Stomach (tissue), 9 donors: ENCODE measurements around the gene DUSP16. TPM values are rescaled to one million over a fixed set of nuclear protein-coding genes. Genes with fewer than 3 reads are reported as not detected.

Source experiments
- DNase-seq, 2 donors: peaks; one replicate each; pipeline versions ENCODE4 v3.0.0 to v3.0.0-alpha.2; 2013 to 2019
- H3K27ac ChIP-seq, 5 donors: fragments of 200-600 bp in 4 of 5; sonication (generic) in 4 of 5; one replicate each; pipeline ENCODE4 v1.5.1; 2013 to 2019; ENCODE audit warnings: mild to moderate bottlenecking in 1 of 5, moderate library complexity in 1 of 5
- H3K27me3 ChIP-seq, 3 donors: fragments of 200-600 bp; sonication (generic); one replicate each; pipeline ENCODE4 v1.5.1; 2017 to 2019; ENCODE audit warnings: mixed run types in 1 of 3
- H3K36me3 ChIP-seq, 4 donors: fragments of 200-600 bp; sonication (generic); 1 replicate in 3 of 4; 2 replicates in 1 of 4; pipeline ENCODE4 v1.5.1; 2016 to 2019
- H3K4me1 ChIP-seq, 4 donors: fragments of 200-600 bp; sonication (generic); one replicate each; pipeline ENCODE4 v1.5.1; 2016 to 2019
- H3K4me3 ChIP-seq, 4 donors: fragments of 200-600 bp; sonication (generic) in 3 of 4; one replicate each; pipeline ENCODE4 v1.5.1; 2016 to 2019; ENCODE audit warnings: mild to moderate bottlenecking in 1 of 4
- H3K9me3 ChIP-seq, 4 donors: fragments of 200-600 bp; sonication (generic); one replicate each; pipeline ENCODE4 v1.5.1; 2016 to 2019
- CTCF ChIP-seq, 7 experiments: fragments of 450-650 bp in 4 of 7; fragments of 200-600 bp in 3 of 7; sonication (generic) in 3 of 7; IDR thresholded peaks; one replicate each; pipeline ENCODE4 v1.5.1; 2016 to 2019; ENCODE audit warnings: antibody characterized with exemption in 7 of 7, control low read depth in 2 of 7, mild to moderate bottlenecking in 1 of 7
- EP300 ChIP-seq: sonication (generic); formaldehyde crosslinking; IDR thresholded peaks from one replicate; pipeline ENCODE4 v1.6.1; 2017; ENCODE audit warnings: antibody characterized with exemption
- POLR2A ChIP-seq, 4 donors: fragments of 450-650 bp; IDR thresholded peaks; one replicate each; pipeline ENCODE4 v1.6.1; 2016; ENCODE audit warnings: antibody characterized with exemption in 4 of 4, control low read depth in 2 of 4, mild to moderate bottlenecking in 1 of 4, moderate library complexity in 1 of 4
- POLR2AphosphoS5 ChIP-seq, 3 donors: sonication (generic); formaldehyde crosslinking; IDR thresholded peaks; one replicate each; pipeline ENCODE4 v1.6.1; 2016; ENCODE audit warnings: antibody characterized with exemption in 3 of 3
- WGBS, 5 donors: extraction: QIAGEN DNeasy Blood & Tissue Kit in 3 of 5; methylation state at CpG; one replicate each; pipeline versions ENCODE4 v1.1.5 to v1.1.7; 2013 to 2018; 5-methylcytosine and 5-hydroxymethylcytosine counted together
- intact Hi-C: fragments of 100-400 bp; cut with DNase I; formaldehyde crosslinking; loops from one replicate; pipeline ENCODE4 v1.15.1; 2023; ENCODE audit warnings: low total_unique reads
- polyA plus RNA-seq, 3 donors: library from polyadenylated mRNA; stranded (reverse); fragments of 200-250 nt; gene quantifications; one replicate each; pipeline ENCODE4 v1.2.3, GENCODE V29; 2013
- total RNA-seq, 5 donors: library from RNA; depleted of rRNA; stranded (reverse); fragments of >200 nt; gene quantifications; one replicate each; pipeline versions ENCODE4 v1.1.0 to v1.2.3, GENCODE V29; 2014 to 2016
- donor health status: healthy with polysubstance abuse.
- donor health status: Bipolar disorder and iron deficiency.
- donor health status: healthy.

DUSP16 gene
- total and polyA plus RNA-seq, 8 donors: 4.9 to 34.8 (median 22.6) TPM

DNA sequence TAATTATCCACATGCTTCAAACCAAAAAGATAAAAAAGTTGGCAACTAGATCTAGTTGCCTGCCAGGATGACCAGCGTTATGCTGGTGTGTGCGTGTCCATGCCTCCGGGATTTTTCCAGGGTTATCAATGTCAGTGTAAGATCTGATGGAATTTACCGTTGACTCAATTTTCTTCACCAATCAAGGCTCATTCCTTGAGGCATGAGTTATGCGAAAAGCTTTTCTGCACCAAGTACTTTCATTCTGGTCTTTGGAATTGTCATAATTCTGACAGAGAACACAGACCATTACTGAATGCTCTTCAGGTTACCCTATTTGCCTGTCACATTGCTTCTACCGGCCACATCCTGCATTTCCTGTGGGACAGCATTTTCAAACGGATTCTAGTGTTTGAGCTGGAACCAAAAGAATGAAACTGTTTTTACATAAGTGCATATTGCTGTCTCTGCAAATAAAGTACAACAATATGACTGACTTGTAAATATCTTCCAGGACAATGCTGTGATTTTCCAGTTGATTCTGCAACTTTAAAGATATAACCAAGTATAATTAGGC, 91.8 kb downstream of the DUSP16 start:
- Histone ChIP-seq H3K27ac (no peak overlapping the region), H3K4me1 (peaks cover 0 to 5% (median 0%) of the 10 kb centered on the region in 4 donors), H3K27me3 (no peaks in the 10 kb centered on the region), H3K36me3 (peaks cover 0 to 29% (median 26%) of the 10 kb centered on the region in 4 donors), H3K4me3 (no peak overlapping the region), H3K9me3 (no peaks in the 10 kb centered on the region)
- intact Hi-C loops: no loop called here
- DNase-seq: no peak
- WGBS, 5 donors: 51 to 88% (median 77%) methylated on average over 7 of the region's 7 CpGs
- TF ChIP-seq POLR2AphosphoS5 (IDR thresholded peaks at IDR 0.05) (no peak), CTCF (IDR thresholded peaks at IDR 0.05) (no peak), POLR2A (IDR thresholded peaks at IDR 0.05) (no peak), EP300 (no peak)

- 90 to 98% (median 94%) methylated on average over 7 of the region's 7 CpGs for WGBS, 5 donors
- peaks cover 0 to 8% (median 3%) of the 10 kb centered on the region in 4 donors for H3K4me1 ChIP-seq
- intact Hi-C loops: no loop called here
- TF ChIP-seq POLR2A (IDR thresholded peaks at IDR 0.05): no peak
- no peak for TF ChIP-seq POLR2AphosphoS5 (IDR thresholded peaks at IDR 0.05)
- no peak for TF ChIP-seq CTCF (IDR thresholded peaks at IDR 0.05)
- no peak for TF ChIP-seq EP300
- no peak for DNase-seq
- peaks cover 0 to 23% (median 20%) of the 10 kb centered on the region in 4 donors for H3K36me3 ChIP-seq
- no peak overlapping the region for H3K27ac ChIP-seq
- no peaks in the 10 kb centered on the region for H3K9me3 ChIP-seq
- no peaks in the 10 kb centered on the region for H3K27me3 ChIP-seq
- H3K4me3 ChIP-seq: no peak overlapping the region
Measured at GRCh38 chr12:12469386-12469785, 93.3 kb downstream of the DUSP16 start.

GRCh38 chr12:12468575-12468974, 94.1 kb downstream of the DUSP16 start:
- Histone ChIP-seq H3K27me3 (no peaks in the 10 kb centered on the region), H3K27ac (peak overlapping the region in 2 of 5 donors; percentile 2 to 31), H3K4me1 (peaks cover 0 to 8% (median 3%) of the 10 kb centered on the region in 4 donors), H3K4me3 (no peak overlapping the region), H3K9me3 (no peaks in the 10 kb centered on the region), H3K36me3 (peaks cover 0 to 19% (median 18%) of the 10 kb centered on the region in 4 donors)
- DNase-seq: no peak
- 81 to 96% (median 93%) methylated on average over 3 of the region's 3 CpGs for WGBS, 5 donors
- intact Hi-C loops: no loop called here
- TF ChIP-seq CTCF (IDR thresholded peaks at IDR 0.05) (no peak), POLR2AphosphoS5 (IDR thresholded peaks at IDR 0.05) (no peak), POLR2A (IDR thresholded peaks at IDR 0.05) (no peak), EP300 (no peak)

- 73 to 87% (median 82%) methylated on average over 13 to 14 of the region's 14 CpGs for WGBS, 5 donors
- Histone ChIP-seq H3K9me3 (no peaks in the 10 kb centered on the region), H3K4me3 (no peak overlapping the region), H3K36me3 (peaks cover 0 to 19% (median 18%) of the 10 kb centered on the region in 4 donors), H3K27me3 (no peaks in the 10 kb centered on the region), H3K27ac (peak overlapping the region in 4 of 5 donors; percentile 2 to 60 (median 13)), H3K4me1 (peaks cover 0 to 8% (median 3%) of the 10 kb centered on the region in 4 donors)
- intact Hi-C loops: no loop called here
- no peak for TF ChIP-seq POLR2AphosphoS5 (IDR thresholded peaks at IDR 0.05)
- TF ChIP-seq POLR2A (IDR thresholded peaks at IDR 0.05): no peak
- TF ChIP-seq EP300: no peak
- TF ChIP-seq CTCF (IDR thresholded peaks at IDR 0.05): no peak
- no peak for DNase-seq
Measured at GRCh38 chr12:12467688-12468261, 94.9 kb downstream of the DUSP16 start.
